NCI-H2227 (cell line): ENCODE measurements around the gene MYRF.

Experiments
- DNase-seq: peaks from one replicate; lab custom pipeline; 2025; ENCODE audit not compliant: unreplicated experiment; lab: John Stamatoyannopoulos, UW

The MYRF gene

DNA sequence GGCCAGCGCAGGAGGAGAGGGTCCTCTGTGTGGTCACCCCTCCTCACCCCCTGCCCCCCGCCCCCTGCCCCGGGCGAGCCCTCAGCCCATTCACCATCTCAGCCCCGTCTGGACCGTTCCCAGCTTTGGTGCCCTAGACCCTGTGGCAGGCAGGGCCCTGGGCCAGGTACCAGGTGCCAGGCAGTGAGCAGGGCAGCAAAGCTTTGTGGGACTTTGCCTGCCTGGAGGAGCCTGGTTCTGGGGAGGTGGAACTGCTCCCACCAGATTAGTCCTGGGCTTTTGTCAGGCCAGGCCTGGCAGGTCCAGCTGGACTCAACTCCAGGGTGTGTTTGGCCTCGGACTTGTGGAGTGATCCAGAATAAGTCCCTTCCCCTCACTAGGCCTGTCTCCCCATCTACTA, 13.7 kb upstream of the MYRF start:
- DNase-seq: no peak

DNA sequence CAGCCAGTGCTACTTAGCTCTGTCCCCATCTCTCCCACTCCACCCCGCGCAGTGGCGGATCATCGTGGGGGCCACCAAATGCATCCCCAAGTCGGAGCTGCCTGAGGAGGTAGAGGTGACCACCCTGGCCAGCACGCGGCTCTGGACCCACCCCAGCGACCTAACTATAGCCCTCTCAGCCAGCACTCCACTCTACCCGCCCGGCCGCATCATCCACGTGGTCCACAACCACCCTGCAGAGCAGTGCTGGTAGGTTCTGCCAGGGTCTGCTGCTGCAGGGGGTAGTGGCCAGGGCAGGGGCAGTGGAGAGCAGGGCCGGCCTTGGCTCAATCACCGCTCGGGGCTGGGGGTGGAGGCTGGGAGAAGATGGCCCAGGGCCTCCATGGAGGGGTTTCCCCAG, 13.0 kb upstream of the MYRF start:
- no peak for DNase-seq

DNA sequence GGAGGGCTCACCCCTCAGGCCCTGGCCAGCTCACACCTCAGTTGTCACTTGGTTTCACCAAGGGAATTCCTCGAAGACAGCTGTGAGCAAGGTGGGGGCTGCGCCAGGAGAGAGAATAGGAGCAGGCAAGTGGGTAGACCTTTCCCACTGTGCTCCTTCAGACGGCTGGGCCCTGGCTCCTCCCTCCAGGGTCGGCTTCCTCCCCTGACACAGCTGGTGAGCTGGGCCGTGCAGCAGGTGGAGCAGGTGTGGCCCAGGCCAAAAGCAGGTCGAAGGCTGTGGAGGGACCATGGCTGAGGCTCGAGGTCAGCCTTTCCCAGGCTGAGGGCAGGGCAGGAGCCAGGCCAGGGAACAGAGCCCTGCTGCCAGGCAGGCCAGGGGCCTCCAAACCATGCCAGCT, 12.5 kb upstream of the MYRF start:
- no peak for DNase-seq

- no peak for DNase-seq
Observed at GRCh38 chr11:61742391-61742790, 10.0 kb upstream of the MYRF start.

- DNase-seq: no peak
Observed at GRCh38 chr11:61743486-61744095, 8.8 kb upstream of the MYRF start.

DNA sequence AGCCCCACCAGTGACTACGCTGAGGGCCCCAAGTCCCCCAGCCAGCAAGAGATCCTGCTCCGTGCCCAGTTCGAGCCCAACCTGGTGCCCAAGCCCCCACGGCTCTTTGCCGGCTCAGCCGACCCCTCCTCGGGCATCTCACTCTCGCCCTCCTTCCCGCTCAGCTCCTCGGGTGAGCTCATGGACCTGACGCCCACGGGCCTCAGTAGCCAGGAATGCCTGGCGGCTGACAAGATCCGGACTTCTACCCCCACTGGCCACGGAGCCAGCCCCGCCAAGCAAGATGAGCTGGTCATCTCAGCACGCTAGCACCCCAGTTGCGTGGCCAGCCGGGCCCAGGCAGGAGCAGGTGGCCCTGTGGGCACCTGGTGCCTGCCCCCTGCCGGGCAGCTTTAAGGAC, 8.3 kb upstream of the MYRF start:
- DNase-seq: no peak

DNA sequence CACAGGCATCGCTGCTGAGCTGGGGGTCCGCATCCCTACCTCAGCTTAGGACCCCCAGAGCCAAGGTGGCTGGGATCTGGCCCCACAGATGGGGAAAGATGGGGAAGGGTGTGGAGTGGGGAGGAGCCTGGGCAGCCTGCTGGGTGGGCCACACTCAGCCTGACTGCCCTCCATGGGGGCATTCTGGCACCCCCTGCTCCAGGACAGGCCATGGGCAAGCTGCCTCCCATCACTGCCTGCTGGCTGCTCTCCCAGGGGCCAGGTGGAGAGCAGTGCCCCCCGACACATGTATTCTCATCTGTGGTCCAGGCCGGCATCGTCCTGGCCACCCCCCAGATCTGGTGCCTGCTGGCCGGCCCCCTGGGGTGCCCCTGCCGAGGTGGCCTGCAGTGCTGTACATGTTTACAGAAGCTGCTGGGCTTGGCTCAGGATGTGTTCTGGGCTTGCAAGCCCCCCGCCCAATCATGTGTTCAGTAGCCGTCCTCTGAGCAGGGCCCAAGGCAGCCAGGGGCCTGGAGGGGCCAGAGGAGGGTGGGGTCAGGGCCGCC, 7.8 kb upstream of the MYRF start:
- no peak for DNase-seq

DNA sequence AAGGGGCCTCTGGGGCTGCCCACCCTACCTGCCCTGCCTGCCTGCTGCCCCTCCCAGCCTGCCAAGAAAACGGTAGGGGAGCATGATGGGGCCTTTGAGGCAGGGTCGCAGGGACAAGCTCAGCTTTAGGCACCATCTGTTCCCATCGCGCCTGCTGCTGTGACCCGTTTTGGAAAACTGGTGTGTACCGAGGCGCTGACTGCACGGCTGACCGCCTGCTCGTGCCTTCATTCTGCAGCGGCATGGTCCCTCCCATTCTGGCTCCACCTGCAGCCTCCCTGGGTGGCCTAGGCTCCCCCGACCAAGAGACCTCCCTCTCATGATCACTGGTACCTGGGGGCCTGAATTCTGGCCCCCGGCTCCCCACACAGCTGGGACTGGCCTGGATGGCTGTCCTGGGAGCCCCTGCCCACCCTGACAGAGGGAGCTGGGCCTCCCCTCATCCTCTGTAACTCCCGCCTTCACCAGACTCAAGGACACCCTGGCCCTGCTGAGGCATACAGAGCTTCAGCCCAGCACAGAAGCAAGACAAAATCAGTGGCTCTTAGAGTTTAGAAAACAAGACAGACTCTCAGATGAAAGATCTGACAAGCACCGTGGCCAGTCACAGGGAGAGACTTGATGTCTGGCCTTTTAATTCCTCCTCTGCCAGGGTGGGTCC, 6.5 kb upstream of the MYRF start:
- DNase-seq: peak; percentile 20

GRCh38 chr11:61746442-61747191, 5.8 kb upstream of the MYRF start:
- no peak for DNase-seq

- peak; percentile 50 for DNase-seq
Observed at GRCh38 chr11:61747192-61747966, 5.1 kb upstream of the MYRF start.

DNA sequence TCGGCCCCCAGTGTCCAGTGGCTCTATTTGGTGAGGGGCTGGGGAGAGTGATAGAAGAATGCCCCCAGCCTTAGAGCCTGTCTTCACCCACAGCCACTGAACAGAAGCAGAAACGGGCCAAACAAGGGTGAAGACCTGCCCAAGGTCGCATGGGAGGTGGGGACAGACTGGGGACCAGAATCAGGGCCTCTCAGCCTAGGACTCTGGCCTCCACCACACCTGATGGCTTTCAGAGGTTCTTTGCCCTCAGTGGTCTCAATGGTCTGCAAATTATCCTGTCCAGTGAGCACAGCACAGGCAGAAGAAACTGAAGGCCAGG, 4.5 kb upstream of the MYRF start:
- DNase-seq: no peak

DNA sequence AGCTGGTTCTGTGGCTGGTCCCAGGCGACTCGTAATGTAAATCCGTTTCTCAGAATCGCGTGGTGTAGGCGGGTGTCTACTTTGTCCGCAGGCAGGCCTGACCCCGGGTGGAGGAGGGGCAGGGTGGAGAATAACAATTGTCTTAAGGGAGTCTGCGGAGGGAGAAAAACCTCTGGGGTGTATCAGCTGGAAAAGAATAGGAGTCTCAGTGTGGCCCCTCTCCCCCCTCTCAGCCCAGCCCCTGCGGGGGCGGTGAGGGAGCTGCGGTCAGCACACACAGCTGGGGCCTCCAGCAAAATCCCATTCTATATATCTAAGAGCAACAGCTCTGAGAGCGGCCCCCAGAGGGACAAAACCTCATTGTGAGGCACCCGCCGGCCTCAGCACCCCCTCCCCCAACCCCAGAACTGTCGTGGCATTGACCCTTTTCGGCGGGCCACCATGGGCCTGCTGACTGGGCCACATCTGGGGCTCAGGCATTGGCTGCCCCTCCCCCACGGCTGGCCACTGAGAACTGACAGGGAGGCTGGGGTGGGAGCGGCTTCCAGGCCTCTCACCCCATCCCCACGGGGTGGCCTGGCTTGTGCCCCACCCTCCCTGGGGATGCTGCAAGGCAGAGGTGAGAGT, 2.7 kb upstream of the MYRF start:
- no peak for DNase-seq

GRCh38 chr11:61750631-61751273, 1.7 kb upstream of the MYRF start:
- DNase-seq: no peak

DNA sequence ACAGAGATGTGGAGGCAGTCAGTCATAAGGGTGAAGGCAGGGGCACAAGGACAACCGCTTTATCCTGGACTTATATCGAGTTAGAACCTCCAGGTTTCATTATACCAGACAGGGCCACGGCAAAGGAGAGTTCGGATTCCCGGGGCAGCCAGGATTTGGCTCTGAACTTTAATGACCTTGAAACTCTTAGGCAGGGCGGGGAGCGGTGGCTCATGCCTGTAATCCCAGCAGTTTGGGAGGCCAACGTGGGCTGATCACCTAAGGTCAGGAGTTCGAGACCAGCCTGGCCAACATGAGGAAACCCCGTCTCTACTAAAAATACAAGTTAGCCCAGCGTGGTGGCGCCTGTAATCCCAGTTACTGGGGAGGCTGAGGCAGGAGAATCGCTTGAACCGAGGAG, 1.1 kb upstream of the MYRF start:
- DNase-seq: no peak

DNA sequence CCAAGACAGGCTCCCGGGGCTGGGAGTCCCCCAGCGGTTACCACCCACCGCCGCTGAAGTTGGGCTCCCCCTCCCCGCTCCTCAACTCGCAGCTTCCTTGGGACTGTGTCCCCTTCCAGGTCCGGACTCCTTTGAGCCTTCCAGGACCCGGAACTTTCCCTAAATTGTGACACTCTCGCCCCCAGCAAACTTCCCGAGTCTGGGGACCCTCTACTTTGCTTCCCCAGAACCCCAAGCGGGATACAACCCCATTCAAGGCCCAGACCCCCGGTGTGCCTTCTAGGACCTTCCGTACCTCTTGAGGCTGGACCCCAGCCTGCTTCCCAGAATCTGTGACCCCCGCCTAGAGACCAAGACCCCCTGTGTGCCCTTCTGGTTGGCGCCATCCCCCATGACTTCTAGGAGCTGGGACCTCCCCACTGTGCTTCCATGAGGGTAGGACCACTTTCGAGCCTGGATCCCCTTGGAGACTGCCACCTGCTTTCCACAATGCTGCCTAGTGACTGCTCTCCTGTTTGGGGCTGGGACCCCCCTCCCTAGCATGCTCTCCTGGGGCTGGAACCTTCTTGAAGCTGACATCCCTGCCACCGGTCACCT, 587 bp downstream of the MYRF start:
- DNase-seq: no peak

DNA sequence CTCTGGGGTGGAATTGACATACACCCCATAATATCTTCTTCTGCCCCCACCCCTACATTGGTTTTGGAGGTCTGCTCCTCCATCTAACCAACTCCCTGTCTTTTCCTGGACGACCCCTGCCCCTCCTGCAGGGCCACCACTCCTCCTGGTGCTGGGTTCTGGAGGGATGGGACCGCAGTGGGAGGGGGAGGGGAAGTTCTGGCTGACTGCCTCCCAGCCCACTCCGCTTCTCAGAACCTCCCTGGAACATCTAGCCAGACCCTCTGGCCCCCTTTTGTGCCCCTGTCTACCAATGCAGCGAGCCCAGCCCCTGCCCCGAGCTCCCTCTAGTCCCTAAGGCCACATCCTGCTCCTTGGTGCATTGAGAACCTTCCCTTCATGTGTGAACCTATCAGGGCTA, 1.2 kb downstream of the MYRF start:
- no peak for DNase-seq

GRCh38 chr11:61754534-61755482, 2.4 kb downstream of the MYRF start:
- no peak for DNase-seq

GRCh38 chr11:61756147-61756451, 3.7 kb downstream of the MYRF start:
- no peak for DNase-seq

DNA sequence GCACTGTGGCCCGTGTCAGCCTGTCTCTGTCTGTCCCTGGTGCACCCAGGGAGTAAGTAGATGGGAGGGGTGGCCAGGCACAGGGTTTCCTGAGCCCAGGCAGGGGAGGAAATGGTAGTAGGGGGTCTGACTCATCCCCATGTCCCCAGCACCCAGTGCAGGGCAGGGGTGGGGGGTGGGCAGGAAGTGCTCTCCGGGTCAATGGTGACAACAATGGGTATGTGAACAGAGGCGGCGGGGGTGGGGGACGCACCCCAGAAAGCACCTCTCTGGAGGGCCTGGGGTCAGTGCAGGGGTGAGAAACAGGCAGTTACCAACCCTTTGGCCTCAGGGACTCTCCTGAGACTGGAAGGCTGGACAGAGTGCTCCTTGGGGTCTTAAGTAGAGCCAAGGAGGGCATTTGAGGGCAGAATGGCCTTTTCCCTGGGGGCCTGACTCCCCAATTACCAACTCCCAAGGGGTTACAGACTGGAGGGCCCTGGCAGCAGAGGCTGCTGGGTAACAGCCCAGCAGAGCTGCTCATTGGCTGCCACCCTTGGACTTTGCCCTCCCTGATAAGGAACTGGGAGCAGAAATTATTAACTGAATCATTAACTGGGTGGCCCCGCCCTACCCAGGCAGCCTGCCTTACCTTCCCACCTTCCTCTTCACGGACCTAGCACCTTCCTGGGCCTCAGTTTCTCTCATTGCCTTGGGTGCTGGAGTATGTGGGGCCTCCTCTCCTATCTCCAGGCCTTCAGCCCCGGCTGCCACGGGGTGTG, 4.2 kb downstream of the MYRF start:
- no peak for DNase-seq
